Measurements from ENCODE around the gene LY86. TPM values are rescaled to one million over a fixed set of nuclear protein-coding genes. Genes with fewer than 3 reads are reported as not detected.

Gene LY86
- total RNA-seq, 8 experiments from 2014 or later = not detected

- Histone ChIP-seq H3K27ac (no peak overlapping the region), H3K4me3 (no peak overlapping the region), H3K4me1 (replicated peaks in 1 of 2) (peaks cover 18 to 19% of the 10 kb centered on the region in 2 donors)
- no peak for ATAC-seq (replicated peaks in 6 of 8)
- WGBS, 10 experiments = 60 to 100% (median 93%) methylated on average over 1 to 4 of the region's 4 CpGs; no CpG with 5 or more reads in 2 of the 10 experiments
- in situ Hi-C loops (cut with MboI; ENCODE audit: low pct_unique_long_range_greater_than_20kb in 2 of 9, low sequenced_read_pairs in 9 of 9, unreplicated experiment in 9 of 9) = loop anchor here in 5 of 9 experiments (25.0 kb wide), 2 partner anchors 534 to 909 kb away; no protein-coding TSS in a partner anchor
Measured at GRCh38 chr6:6703699-6704098, 115.2 kb downstream of the LY86 start.
